Fibroblast of peridontal ligament (primary cell): Measurements from ENCODE around the gene NIT1.
A peak's percentile ranks its signal among the peaks of the same experiment; 100 is the strongest.
"Not testable (repeated sequence)": the region's sequence is repeated elsewhere in the genome, so short reads cannot be mapped to it uniquely, and the experiment has no call there.

Experiments
- DNase-seq: peaks from one replicate; pipeline ENCODE4 v3.0.0-alpha.2; 2010; ENCODE audit errors: extremely low read depth

The NIT1 gene

GRCh38 chr1:161114556-161114955, 3.3 kb upstream of the NIT1 start:
- DNase-seq = no peak

- peak; percentile 37 for DNase-seq
Measured at GRCh38 chr1:161115132-161115711, 2.7 kb upstream of the NIT1 start.

- DNase-seq = not testable (repeated sequence)
Measured at GRCh38 chr1:161115961-161116360, 1.9 kb upstream of the NIT1 start.

- DNase-seq = peak; percentile 69
Measured at GRCh38 chr1:161119092-161119903, 1.4 kb downstream of the NIT1 start.

GRCh38 chr1:161121042-161121650, 3.2 kb downstream of the NIT1 start:
- no peak for DNase-seq

GRCh38 chr1:161121834-161122233, 3.9 kb downstream of the NIT1 start:
- no peak for DNase-seq

GRCh38 chr1:161122967-161123366, 5.1 kb downstream of the NIT1 start:
- DNase-seq = no peak

- no peak for DNase-seq
Measured at GRCh38 chr1:161127649-161128048, 9.7 kb downstream of the NIT1 start.

- no peak for DNase-seq
Measured at GRCh38 chr1:161128591-161129420, 10.9 kb downstream of the NIT1 start.

GRCh38 chr1:161130266-161130665, 12.4 kb downstream of the NIT1 start:
- DNase-seq = no peak

- peak; percentile 54 for DNase-seq
Measured at GRCh38 chr1:161131523-161132409, 13.9 kb downstream of the NIT1 start.

GRCh38 chr1:161132410-161133219, 14.7 kb downstream of the NIT1 start, which contains the start of gene DEDD:
TSS of gene DEDD (minus strand) at chr1:161132667. CDS start at chr1:161124462, 8,205 bp downstream.
- peak; percentile 96 for DNase-seq

GRCh38 chr1:161133220-161133740, 15.4 kb downstream of the NIT1 start:
- DNase-seq = no peak

GRCh38 chr1:161137881-161138280, 20.0 kb downstream of the NIT1 start:
- DNase-seq = no peak

- DNase-seq = no peak
Measured at GRCh38 chr1:161138431-161138830, 20.5 kb downstream of the NIT1 start.

GRCh38 chr1:161139766-161140165, 21.9 kb downstream of the NIT1 start:
- peak; percentile 72 for DNase-seq

GRCh38 chr1:161140755-161141400, 23.0 kb downstream of the NIT1 start:
- no peak for DNase-seq

GRCh38 chr1:161145832-161146231, 27.9 kb downstream of the NIT1 start:
- no peak for DNase-seq

- no peak for DNase-seq
Measured at GRCh38 chr1:161153176-161153575, 35.3 kb downstream of the NIT1 start.
